T-helper 9 cell (primary cell): Measurements from ENCODE around the gene TRAF3IP3.

Experiments used
- DNase-seq: peaks from one replicate; pipeline ENCODE4 v3.0.0-alpha.2; 2020

TRAF3IP3 gene

GRCh38 chr1:209741193-209741592 lies 14.7 kb upstream of the TRAF3IP3 start:
- DNase-seq: no peak

GRCh38 chr1:209741889-209742288 lies 14.0 kb upstream of the TRAF3IP3 start:
- no peak for DNase-seq

GRCh38 chr1:209742409-209743144 lies 13.3 kb upstream of the TRAF3IP3 start:
- DNase-seq: no peak

GRCh38 chr1:209743145-209743482 lies 12.7 kb upstream of the TRAF3IP3 start:
- no peak for DNase-seq

- no peak for DNase-seq
Measured at GRCh38 chr1:209746451-209747165, 9.2 kb upstream of the TRAF3IP3 start.

GRCh38 chr1:209747580-209748262 lies 8.1 kb upstream of the TRAF3IP3 start:
- DNase-seq: peak; percentile 76

- DNase-seq: no peak
Measured at GRCh38 chr1:209748620-209749019, 7.2 kb upstream of the TRAF3IP3 start.

- no peak for DNase-seq
Measured at GRCh38 chr1:209749205-209749604, 6.6 kb upstream of the TRAF3IP3 start.

- DNase-seq: no peak
Measured at GRCh38 chr1:209749670-209750323, 6.1 kb upstream of the TRAF3IP3 start.

- DNase-seq: no peak
Measured at GRCh38 chr1:209751627-209752231, 4.1 kb upstream of the TRAF3IP3 start.

- no peak for DNase-seq
Measured at GRCh38 chr1:209752890-209753289, 3.0 kb upstream of the TRAF3IP3 start.

GRCh38 chr1:209755256-209755655 lies 597 bp upstream of the TRAF3IP3 start:
- DNase-seq: no peak

GRCh38 chr1:209756615-209757445 lies 977 bp downstream of the TRAF3IP3 start:
- peak; percentile 19 for DNase-seq

- DNase-seq: no peak
Measured at GRCh38 chr1:209758400-209758799, 2.5 kb downstream of the TRAF3IP3 start.

- DNase-seq: no peak
Measured at GRCh38 chr1:209759829-209760359, 4.0 kb downstream of the TRAF3IP3 start.

- DNase-seq: no peak
Measured at GRCh38 chr1:209761011-209761635, 5.3 kb downstream of the TRAF3IP3 start.

- DNase-seq: no peak
Measured at GRCh38 chr1:209766051-209766450, 10.2 kb downstream of the TRAF3IP3 start.

GRCh38 chr1:209767096-209767495 lies 11.2 kb downstream of the TRAF3IP3 start:
- DNase-seq: no peak

- no peak for DNase-seq
Measured at GRCh38 chr1:209767706-209768105, 11.9 kb downstream of the TRAF3IP3 start.

GRCh38 chr1:209768354-209768774 lies 12.5 kb downstream of the TRAF3IP3 start:
- peak; percentile 65 for DNase-seq
